MCF 10A (cell line): Measurements from ENCODE around the gene OR2T4. TPM values are rescaled to one million over a fixed set of nuclear protein-coding genes. Genes with fewer than 3 reads are reported as not detected.
A peak's percentile ranks its signal among the peaks of the same experiment; 100 is the strongest.

Experiments used
- BruUV-seq: library from RNA; stranded (reverse); fragments of 400-500 nt; replicated peaks from 2 replicates; lab custom pipeline; 2021; lab: Mats Ljungman, UMichigan
- CTCF ChIA-PET: fragments of 300-600 bp; sonication (Branson Sonifier 250); formaldehyde crosslinking; extraction: SDS; loops from one replicate; lab custom pipeline; 2021; ENCODE audit warnings: antibody characterized with exemption, inconsistent platforms; lab: Yijun Ruan, JAX
- POLR2A ChIA-PET: fragments of 300-600, 350-650 bp; sonication (Branson Sonifier 250); formaldehyde crosslinking; extraction: SDS; loops from one replicate; lab custom pipeline; 2020; ENCODE audit warnings: antibody characterized with exemption, inconsistent platforms; lab: Yijun Ruan, JAX
- DNase-seq: peaks from one replicate; pipeline ENCODE4 v3.0.0-alpha.2; 2018; ENCODE audit not compliant: unreplicated experiment
- H3K27ac Mint-ChIP-seq: one replicate; pipeline ENCODE4 v1.8.0; 2022; ENCODE audit warnings: mild to moderate bottlenecking, low read depth, mixed read lengths; ENCODE audit not compliant: unreplicated experiment
- H3K27me3 Mint-ChIP-seq: one replicate; pipeline ENCODE4 v1.8.0; 2022; ENCODE audit warnings: mixed read lengths; ENCODE audit not compliant: insufficient read depth, unreplicated experiment
- H3K36me3 Mint-ChIP-seq: one replicate; pipeline ENCODE4 v1.8.0; 2022; ENCODE audit warnings: mild to moderate bottlenecking, moderate library complexity, mixed read lengths; ENCODE audit not compliant: insufficient read depth, unreplicated experiment
- H3K4me1 Mint-ChIP-seq: one replicate; pipeline ENCODE4 v1.8.0; 2022; ENCODE audit warnings: mixed read lengths; ENCODE audit not compliant: insufficient read depth, unreplicated experiment
- H3K4me3 Mint-ChIP-seq: one replicate; pipeline ENCODE4 v1.8.0; 2022; ENCODE audit warnings: mild to moderate bottlenecking, moderate library complexity, mixed read lengths; ENCODE audit not compliant: unreplicated experiment
- H3K9me3 Mint-ChIP-seq: one replicate; pipeline ENCODE4 v1.8.0; 2022; ENCODE audit warnings: mixed read lengths; ENCODE audit not compliant: unreplicated experiment
- CTCF ChIP-seq: fragments of 200-600 bp; IDR thresholded peaks from one replicate; pipeline ENCODE4 v1.8.0; 2022; ENCODE audit warnings: antibody characterized with exemption, mild to moderate bottlenecking; ENCODE audit not compliant: unreplicated experiment
- intact Hi-C: fragments of 100-400 bp; cut with micrococcal nuclease; formaldehyde crosslinking; loops from 2 replicates; pipeline ENCODE4 v1.14.1; 2022
- total RNA-seq: library from RNA; stranded (reverse); gene quantifications from 2 replicates; pipeline ENCODE4 v1.2.3, GENCODE V29; 2022

The OR2T4 gene
- total RNA-seq, 1 experiment from 2014 or later, result not detected

GRCh38 chr1:248388426-248388825 is 27.0 kb downstream of the OR2T4 start:
- H3K4me1 Mint-ChIP-seq, result no peaks in the 10 kb centered on the region
- no peak overlapping the region for H3K4me3 Mint-ChIP-seq
- no TSS peak for BruUV-seq
- no peak for DNase-seq
- no peak overlapping the region for H3K27ac Mint-ChIP-seq
- peaks cover 9% of the 10 kb centered on the region for H3K9me3 Mint-ChIP-seq
- CTCF ChIA-PET, result interaction anchor here (1.0 to 2.3 kb wide), 3 partner anchors 10 to 145 kb away, joined by 3 to 6 read pairs (median 5); no protein-coding TSS in a partner anchor
- intact Hi-C loops, result no loop called here
- no peaks in the 10 kb centered on the region for H3K36me3 Mint-ChIP-seq
- no peaks in the 10 kb centered on the region for H3K27me3 Mint-ChIP-seq
- no peak for TF ChIP-seq CTCF
- POLR2A ChIA-PET, result interaction anchor here (0.6 kb wide), 1 partner anchor 173 kb away, joined by 3 read pairs; no protein-coding TSS in a partner anchor

- no peaks in the 10 kb centered on the region for H3K4me1 Mint-ChIP-seq
- no peaks in the 10 kb centered on the region for H3K36me3 Mint-ChIP-seq
- POLR2A ChIA-PET, result no interaction called here
- H3K9me3 Mint-ChIP-seq, result peaks cover 17% of the 10 kb centered on the region
- H3K27ac Mint-ChIP-seq, result no peak overlapping the region
- BruUV-seq, result no TSS peak
- DNase-seq, result no peak
- H3K4me3 Mint-ChIP-seq, result no peak overlapping the region
- CTCF ChIA-PET, result no interaction called here
- no peak for TF ChIP-seq CTCF
- intact Hi-C loops, result no loop called here
- H3K27me3 Mint-ChIP-seq, result no peaks in the 10 kb centered on the region
These were observed 31.6 kb downstream of the OR2T4 start for GRCh38 chr1:248393050-248393449.

GRCh38 chr1:248402748-248403147 is 41.3 kb downstream of the OR2T4 start, which contains the start of gene OR2T1:
Gene OR2T1 (plus strand): TSS chr1:248403048. CDS start chr1:248406148, 3,100 bp downstream.
- ChIA-PET POLR2A (interaction anchor here (0.6 kb wide), 1 partner anchor 38 kb away, joined by 3 read pairs; no protein-coding TSS in a partner anchor), CTCF (no interaction called here)
- no peaks in the 10 kb centered on the region for H3K36me3 Mint-ChIP-seq
- no peak within 1 kb of the TSS for H3K4me3 Mint-ChIP-seq
- peaks cover 5% of the 10 kb centered on the region for H3K4me1 Mint-ChIP-seq
- TF ChIP-seq CTCF, result no peak
- no peak for DNase-seq
- intact Hi-C loops, result loop anchor here (5.0 kb wide), 2 partner anchors 160 to 720 kb away; no protein-coding TSS in a partner anchor
- peaks cover 8% of the 10 kb centered on the region for H3K9me3 Mint-ChIP-seq
- no peaks in the 10 kb centered on the region for H3K27me3 Mint-ChIP-seq
- BruUV-seq, result no TSS peak
- H3K27ac Mint-ChIP-seq, result no peak within 1 kb of the TSS

GRCh38 chr1:248404024-248404423 is 42.6 kb downstream of the OR2T4 start:
- TF ChIP-seq CTCF, result no peak
- BruUV-seq, result no TSS peak
- Mint-ChIP-seq H3K27me3 (no peaks in the 10 kb centered on the region), H3K4me1 (peaks cover 5% of the 10 kb centered on the region), H3K36me3 (no peaks in the 10 kb centered on the region), H3K27ac (no peak overlapping the region), H3K4me3 (no peak overlapping the region), H3K9me3 (peaks cover 8% of the 10 kb centered on the region)
- peak; percentile 27 for DNase-seq
- CTCF ChIA-PET, result interaction anchor here (0.6 to 2.2 kb wide), 17 partner anchors 13 to 522 kb away, joined by 3 to 15 read pairs (median 3); partner anchors contain the start of gene ZNF672
- intact Hi-C loops, result loop anchor here (1.0 to 5.0 kb wide), 5 partner anchors 162 to 722 kb away; no protein-coding TSS in a partner anchor
- POLR2A ChIA-PET, result interaction anchor here (0.6 to 0.7 kb wide), 2 partner anchors 14 to 41 kb away, joined by 3 read pairs; no protein-coding TSS in a partner anchor
